GM12872 (cell line): Measurements from ENCODE around the gene SLC14A1.

ENCODE experiments used
- CTCF ChIP-seq: IDR thresholded peaks from 3 replicates; pipeline ENCODE4 v1.5.1; 2011; ENCODE audit warnings: low read depth, mild to moderate bottlenecking, low read length, moderate library complexity; ENCODE audit not compliant: insufficient read depth

Gene SLC14A1

GRCh38 chr18:45748501-45748900, 24.5 kb downstream of the SLC14A1 start:
- TF ChIP-seq CTCF = no peak

GRCh38 chr18:45749918-45750689, 26.1 kb downstream of the SLC14A1 start:
- no peak for TF ChIP-seq CTCF

- TF ChIP-seq CTCF = no peak
These were observed 27.8 kb downstream of the SLC14A1 start for GRCh38 chr18:45751766-45752165.

GRCh38 chr18:45752681-45753080, 28.7 kb downstream of the SLC14A1 start:
- no peak for TF ChIP-seq CTCF

GRCh38 chr18:45753286-45753685, 29.3 kb downstream of the SLC14A1 start:
- no peak for TF ChIP-seq CTCF

- TF ChIP-seq CTCF = no peak
These were observed 32.0 kb downstream of the SLC14A1 start for GRCh38 chr18:45755934-45756333.

- TF ChIP-seq CTCF = no peak
These were observed 33.0 kb downstream of the SLC14A1 start for GRCh38 chr18:45757005-45757404.
